COR-L47 (cell line): ENCODE results near the gene EBF3.
A peak's percentile ranks its signal among the peaks of the same experiment; 100 is the strongest.

Experiments
- DNase-seq: peaks from one replicate; lab custom pipeline; 2025; lab: John Stamatoyannopoulos, UW

The EBF3 gene

DNA sequence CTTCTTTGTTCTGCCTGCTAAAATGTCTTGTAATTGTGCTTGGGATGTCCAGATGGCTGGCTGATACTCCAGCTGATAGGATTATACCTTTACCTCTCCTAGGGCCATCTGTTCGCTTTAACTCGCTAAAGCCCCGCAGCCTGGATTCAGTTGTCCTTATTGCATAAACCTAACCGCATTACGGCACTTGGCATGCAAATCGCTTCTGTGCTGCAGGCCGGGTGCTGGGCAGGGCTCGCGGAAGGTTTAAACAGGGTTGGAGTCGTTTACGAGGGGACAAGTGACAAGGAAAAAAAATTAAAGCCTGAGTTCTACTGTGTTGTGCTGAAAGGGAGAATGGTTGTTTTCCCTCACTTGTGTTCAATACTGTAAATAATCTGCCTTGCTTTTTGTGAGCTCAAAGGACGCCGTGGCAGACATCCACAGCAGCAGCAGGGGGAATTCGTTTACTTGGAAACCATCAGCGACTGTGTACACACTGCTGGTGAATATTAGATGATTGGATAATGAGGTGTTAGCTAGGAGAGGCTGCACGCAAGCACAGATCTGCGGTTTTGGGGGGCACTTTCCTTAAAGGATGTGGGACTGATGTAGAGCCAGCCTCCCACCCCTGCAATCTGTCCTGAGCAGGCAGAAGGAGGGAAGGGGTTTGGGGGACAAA, 93.0 kb downstream of the EBF3 start:
- peak; percentile 22 for DNase-seq

DNA sequence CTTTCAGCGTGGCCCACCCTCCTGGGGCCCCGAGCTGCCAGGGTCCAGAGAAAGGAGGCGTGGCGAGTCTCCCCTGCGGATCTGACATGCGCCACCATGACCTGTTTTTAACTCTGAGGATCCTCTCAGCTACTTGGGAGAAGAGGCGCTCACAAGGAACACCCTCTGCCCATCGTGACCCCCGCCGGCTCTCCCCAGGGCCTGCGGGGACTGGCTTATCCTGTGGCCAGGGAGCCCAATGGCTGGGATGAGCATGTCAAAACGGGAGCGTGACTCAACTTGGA, 93.7 kb downstream of the EBF3 start:
- no peak for DNase-seq

DNA sequence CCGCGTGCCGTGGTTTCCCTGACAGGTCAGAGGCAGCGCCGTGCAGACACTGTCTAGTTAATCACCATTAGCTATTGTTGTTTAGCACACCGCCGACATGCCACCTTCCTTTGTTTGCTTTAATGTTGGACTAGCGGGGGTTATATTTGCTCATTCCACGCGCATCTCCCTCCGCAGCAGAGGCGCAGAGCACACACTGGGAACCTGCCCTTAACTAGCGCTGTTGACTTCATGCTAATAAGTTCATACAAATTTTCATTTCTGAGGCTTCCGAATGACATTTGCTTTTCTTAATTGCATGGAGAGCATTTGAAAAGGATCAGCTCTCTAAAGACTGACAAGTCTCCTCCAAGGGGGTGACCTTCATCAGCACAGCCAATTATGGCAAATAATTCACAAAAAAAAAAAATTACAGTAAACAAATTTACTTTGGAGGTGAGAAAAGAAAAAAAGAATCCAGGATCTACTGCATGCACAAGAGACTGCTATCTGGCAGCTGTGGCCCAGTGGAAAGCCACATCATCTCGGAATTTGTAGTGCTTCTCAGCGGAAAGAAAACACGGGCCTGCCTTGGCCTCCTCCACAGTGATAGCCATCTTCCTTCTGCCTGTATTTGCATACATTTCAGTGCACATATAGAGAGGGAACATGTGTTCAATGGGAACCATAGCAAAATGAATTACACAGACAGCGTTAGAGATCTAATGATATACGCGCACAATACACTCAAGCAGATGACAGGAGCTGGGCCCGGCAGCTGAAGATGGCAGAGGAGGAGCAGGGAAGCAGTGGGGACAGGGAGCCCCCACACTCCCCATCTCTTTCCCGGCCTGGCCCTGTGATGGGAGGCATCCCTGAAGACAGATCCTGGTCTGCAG, 94.2 kb downstream of the EBF3 start:
- DNase-seq = peak; percentile 55

DNA sequence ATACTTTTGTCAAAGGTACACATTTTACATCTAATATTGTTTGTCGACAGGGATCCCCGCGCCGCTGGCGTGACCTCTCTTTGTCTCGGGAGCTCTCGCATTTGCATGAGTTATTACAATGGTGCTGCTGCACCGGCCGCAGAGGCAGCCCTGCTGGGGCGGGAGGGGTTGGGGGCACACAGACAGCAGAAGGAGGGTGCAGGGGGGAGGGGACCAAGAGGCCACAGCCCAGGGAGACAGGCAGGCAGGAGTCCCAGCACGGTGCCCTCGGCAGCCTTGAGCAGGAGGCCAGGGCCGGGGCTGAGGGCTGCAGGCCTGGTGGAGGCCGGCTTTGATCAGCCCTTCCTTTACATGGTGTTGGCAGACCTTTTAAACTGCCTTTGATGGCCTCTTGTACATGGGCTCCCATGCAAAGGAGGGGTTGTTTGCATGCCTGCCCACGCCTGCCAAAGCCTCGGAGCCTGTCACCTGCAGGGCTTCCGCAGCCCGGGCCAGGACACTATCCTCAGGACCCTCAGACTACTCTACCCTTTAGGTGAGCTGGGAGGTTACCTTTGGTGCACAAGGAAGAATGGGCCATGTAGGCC, 95.5 kb downstream of the EBF3 start:
- no peak for DNase-seq

DNA sequence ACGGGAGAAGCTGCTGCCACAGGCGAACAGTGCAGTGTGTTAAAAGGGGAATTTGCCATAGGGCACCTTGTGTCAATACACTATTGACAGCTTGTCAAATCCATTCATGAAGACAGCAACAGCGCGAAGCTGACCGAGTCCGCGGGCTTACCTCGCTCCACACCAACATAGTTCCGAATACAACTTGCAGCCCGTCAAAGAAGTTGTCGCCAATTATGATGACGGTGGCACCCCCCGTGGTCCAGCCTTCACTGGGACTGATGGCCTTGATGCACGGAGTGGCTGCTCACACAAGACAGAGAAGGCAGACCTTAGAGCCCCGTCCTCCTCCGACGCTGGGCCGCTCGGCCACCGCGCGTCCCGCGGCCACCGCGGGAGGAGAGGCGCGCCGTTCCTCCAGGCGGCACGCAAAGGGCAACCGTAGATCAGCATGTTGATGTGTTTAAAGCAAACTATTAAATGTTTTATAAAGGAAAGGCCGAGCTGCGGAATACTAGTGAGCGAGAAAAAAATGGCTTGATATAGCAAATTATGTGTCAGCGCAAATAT, 96.4 kb downstream of the EBF3 start:
- no peak for DNase-seq

DNA sequence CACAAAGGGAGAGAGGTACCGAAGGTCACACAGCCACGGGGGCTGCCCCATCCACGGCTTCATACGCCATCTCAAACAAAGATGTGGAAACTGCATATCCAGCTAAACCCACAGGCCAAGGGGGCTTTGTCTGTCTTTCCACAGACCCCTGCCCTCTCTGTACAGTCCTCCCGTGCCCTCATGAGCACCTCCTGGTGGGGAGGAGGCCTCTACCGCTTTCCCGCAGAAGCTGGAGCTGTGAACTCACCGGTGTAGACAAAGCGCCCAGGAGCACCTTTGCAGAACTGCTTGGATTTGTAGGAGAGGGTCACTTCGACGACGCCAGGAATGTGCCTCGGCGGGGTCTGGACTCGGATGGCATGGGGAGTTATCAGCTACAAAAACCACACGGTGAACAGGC, 97.2 kb downstream of the EBF3 start:
- no peak for DNase-seq

DNA sequence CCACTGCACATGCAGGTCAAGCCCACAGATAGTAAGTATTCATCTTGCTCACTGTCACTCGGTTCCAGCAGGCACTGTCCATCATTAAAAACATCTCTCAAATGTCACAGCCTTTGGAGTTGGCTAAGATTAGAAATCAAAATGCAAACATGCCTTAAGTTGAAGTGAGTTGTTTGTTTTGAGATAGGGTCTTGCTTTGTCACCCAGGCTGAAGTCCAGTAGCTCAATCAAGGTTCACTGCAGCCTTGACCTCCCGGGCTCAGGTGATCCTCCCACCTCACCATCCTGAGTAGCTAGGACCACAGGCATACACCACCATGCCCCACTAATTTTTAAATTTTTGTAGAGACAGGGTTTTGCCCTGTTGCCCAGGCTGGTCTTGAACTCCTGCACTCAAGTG, 98.1 kb downstream of the EBF3 start:
- no peak for DNase-seq

DNA sequence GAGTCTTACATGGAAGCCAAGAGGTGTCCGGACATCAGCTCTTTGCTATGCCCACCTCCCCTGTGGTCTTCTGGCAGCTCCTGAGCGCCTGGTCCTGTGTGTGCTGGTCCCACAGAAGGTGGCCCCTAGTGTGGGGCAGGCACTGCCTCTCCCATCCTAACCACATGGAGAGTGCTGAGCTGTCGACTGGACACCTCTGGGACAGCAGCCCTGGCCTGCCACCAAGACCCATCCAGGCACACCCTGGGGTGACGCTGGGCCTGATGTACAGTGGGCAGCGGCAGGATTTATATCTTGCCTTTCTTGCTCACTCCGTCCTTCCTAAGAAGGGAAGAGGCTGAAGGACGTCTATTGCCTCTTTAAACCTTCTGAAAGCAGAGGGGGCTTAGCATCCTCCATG, 98.7 kb downstream of the EBF3 start:
- no peak for DNase-seq

DNA sequence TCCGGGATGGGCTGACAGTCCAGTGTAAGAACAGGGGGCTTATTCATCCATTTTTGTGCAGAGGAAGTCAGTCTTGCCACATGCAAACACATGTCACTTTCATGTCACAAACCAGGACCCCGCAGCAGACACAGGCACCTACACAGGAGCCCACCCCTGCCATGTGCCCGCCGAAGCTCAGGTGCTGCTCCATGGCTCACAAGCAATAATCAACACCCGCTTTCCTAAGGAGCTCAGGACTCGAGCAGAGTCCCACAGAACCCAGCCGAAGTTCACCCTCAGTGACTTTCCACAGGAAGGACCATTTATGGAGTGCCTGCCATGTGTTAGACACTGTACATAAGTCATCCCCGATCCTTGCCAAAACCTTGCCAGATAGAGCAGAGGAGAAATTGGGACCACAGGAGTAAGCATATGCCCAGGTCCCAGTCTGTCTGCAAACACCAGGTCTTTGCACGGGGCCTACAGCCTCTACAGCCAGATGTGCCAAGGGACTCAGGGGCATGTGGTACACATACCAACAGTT, 99.4 kb downstream of the EBF3 start:
- no peak for DNase-seq

DNA sequence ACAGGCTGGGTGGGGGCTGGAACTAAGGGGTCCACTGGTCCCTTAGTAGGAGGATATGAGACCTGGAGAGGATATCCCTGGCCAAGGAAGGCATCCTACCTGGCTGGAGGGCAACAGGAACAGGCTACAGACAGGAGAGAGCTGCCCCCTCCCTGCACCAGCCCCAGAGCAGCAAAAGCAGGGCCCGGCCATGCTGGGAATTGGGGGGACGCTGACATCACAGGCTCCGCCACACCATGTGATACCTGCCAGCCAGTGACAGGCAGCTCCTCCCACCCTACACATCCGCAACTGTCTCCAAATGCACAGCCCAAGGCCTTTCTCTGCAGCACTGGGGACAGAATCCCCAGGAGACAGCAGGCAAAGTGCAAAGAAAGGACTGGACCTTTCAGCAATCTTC, 100.0 kb downstream of the EBF3 start:
- no peak for DNase-seq

DNA sequence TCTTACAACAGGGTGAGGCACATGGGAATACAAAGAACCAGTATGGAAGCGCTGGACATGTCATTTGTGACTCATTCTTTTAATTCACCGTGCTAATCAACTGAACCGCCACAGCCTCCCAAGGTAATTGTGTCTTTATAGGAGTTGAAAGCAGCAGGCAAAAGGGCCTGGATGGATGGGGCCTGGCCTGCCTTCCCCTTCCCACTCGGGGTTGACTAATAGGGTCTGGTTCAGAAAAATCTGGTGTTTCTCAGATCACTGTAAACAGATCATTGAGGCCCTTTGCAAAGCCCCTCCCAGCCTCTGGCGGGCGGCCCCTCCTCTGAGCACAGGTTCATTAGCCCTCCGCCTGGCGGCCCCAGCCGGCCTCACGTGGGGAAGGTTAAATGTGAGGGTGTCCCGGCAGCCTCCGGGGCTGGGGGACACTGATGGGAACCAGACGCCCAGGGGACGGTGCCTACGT, 100.8 kb downstream of the EBF3 start:
- DNase-seq = no peak

DNA sequence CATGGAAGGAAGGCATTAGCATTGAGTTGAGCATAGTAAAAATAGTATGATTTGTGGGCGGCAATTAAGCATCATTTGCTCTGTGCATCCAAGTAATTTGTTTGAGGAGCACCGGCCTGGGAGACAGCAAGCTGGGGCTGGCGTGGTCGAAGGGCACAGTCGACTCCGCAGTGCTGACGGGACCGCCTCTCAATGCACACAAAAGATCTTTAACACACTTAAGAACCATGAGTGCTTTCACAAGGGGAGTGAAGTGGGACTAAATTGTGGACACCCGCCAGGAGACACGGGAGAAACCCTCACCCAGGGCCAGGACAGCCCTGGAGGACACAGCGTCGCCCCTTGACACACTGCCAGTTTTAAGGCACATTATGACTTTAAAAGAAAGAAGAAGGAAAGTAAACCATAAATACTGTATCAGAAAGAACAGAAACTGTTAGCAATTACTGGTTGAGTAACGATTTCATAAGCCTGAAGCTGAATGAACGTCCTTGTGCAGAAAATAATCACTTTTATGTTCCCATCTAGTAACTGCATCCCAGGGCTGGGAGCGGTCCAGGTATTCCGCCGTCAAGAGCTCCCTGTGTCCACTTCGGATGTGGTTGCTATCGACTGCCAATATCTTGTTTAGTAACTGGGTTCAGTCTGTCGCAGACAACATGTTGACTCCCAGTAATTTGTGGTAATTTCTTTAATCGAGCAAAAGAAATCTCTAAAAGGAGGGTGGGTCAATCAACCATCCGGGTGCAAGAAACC, 102.1 kb downstream of the EBF3 start:
- no peak for DNase-seq

DNA sequence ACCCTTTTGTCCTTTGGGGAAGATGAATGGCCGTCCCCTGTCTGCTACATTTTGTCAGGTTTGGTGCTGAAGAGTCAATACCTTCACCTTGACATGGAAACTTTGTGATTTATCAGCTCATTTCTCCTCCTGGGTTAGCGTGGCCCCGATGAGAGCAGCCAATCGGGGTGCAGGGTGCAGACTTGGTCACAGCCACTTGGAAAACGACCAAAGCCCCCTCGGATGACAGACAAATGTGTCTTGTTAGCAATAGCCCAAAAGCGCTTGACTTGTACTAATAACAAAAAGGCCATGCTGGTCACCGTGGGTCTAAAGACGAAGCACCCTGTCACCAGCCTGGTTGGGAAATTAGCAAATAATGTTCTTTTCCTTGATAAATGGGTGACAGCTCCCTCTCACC, 103.7 kb downstream of the EBF3 start:
- DNase-seq = no peak

DNA sequence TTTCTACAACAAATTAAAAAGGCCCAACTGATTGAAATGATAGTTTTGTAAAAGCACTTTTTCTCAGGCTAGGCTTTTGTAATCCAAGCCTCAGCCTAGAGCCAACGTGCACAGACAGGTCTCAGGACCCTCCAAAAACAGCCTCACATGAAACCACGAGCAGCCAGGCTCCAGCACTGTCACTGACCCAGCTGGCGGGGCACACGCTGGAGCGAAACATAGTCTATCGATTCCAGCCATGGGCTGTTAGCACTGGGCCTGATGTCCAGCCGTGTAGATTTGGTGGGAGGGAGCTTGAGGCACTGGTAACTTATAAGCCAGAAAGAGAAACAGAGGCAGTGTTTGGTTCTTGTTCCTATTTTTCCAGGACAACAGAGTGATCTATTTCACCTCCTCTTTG, 104.5 kb downstream of the EBF3 start:
- DNase-seq = no peak

DNA sequence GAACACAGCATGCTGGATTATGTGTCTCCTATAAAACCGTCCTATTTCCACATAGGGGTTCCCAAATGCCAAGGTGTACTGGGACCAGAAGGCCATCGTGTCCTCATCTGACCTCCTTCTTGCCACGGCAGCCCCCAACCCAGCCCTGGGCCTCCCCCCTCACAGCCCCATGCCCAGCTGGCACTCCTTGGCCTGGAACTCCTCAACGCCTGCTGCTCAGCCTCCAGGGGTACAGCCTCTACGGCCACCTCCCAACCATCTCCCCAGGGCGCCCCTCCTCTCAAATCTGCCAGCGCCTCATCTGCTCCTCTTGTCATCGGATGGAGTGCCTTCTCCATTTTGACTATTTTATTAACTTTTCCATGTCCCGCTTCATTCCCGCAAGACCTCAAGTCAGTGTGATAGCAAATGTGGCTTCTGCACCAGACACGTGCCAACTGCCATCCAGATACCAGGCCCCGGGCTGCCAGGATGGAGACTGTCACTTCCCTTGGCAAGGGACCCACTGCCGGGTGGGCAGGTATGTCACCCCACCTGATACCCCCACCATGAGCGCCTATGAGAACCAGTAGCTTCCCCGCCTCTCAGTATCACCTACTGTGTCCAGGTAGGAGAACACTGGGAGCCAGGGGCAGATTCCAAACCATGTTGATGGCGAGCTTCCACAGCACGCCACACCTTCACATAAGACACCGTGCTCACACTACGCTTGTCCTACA, 106.7 kb downstream of the EBF3 start:
- DNase-seq = no peak

DNA sequence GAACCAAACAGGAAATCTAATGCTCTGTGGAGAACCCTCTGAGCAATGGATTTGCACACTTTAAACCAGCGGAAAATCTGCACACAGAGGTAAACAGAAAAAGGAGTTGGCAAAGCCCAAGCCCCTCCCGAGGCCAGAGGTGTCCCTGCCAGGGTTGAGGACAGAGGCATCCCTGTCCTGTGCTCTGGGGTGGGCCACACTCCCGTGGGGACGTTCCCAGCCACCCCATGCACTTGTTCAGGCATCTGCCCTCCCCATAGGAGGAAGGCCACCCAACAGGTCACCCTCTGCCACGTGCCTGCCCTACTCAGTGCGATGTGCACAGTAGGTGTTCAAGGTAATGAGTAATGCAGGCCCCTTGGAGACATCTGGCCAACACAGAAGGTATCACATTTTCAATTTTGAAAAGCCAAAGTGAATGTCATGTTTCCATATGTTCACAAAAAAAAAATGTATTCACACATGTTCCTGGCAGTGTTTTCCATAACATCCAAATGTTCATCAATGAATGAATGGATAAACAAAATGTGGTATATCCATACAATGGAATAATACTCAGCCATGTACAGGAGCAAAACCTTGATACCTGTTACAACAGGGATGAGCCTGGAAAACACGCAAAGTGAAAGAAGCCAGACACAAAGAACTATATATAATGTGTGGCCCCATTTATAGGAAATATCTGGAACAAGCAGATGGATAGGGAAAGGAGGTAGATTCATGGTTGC, 108.1 kb downstream of the EBF3 start:
- DNase-seq = no peak

DNA sequence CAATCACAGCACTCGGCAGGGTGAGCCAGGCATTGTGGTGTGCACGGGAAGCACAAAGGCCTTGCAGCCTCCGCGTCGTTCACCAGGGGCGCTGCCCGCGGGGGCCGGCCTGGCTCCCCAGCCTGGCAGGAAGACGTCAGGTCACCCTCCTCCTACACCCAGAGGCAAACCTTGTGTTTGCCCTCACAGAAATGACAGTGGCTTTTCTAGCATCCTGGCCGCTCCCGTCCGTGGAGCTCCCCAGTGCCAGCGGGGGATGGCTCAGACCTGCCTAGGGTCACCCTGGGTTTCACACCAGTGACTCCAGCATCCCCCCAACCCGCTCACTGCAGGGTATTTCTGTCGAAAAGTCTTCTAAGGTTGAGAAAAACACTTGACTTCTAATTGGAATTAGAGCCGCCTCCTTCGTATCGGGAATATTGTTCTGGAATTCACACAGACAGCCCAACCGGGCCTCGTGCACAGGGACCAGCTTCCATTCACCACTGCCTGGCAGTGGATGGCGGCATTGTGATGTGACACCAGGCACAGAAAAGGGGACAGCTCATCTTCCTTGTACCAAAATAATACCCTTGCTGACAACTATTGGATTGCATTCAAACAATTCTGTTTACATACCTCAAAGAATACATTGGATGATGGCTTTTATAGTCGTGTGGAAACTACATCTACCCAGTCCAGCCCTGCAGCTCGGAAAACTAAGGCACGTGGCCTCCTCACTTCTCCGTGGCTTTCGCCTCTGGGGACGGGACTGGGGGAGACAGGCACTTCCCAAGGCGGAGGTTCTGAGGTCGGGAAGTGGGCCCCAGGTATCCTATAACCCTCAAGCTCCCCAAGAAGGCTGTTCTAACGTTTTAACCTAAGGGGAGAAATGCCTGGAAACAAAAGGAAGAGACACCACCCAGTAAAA, 109.0 kb downstream of the EBF3 start:
- no peak for DNase-seq

DNA sequence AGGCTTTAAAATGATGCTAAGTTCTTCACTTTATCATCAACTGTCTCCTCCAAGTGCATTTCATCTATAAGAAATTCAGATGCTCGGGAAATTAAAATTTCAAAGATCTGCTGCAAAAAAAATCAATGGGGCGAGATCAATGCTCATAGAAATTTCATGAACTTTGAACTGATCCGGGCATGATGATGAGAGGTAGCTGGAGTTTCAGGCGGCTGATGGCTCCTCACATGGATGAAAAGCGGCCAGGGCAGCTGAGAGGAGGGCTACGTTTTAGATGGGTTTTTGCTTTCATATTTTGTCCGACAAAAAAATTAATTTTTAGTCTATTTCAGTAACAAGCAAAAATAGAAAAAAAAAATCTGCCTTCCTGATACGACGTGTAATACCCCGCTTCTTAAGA, 109.9 kb downstream of the EBF3 start:
- no peak for DNase-seq

DNA sequence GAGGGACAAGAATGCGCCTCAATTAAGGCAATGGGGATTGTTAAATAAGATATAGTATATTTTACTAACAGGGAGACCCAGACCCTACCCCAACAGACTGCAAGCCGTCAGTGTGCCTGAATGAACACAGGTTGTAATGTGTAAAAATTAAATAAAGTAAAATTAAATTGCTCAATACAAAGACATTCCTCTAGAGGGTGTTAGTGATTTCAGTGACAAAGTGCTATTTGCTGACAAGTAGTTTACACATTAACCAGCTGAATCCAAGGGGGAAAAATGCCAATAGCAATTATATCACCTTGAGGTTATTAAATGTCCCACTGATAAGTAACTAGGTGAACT, 110.5 kb downstream of the EBF3 start:
- DNase-seq = peak; percentile 28
